ENCODE data around the gene PTPN2. TPM values are rescaled to one million over a fixed set of nuclear protein-coding genes. Genes with fewer than 3 reads are reported as not detected.

The PTPN2 gene
- total RNA-seq, 1 experiment from 2014 or later, result 55.0 TPM

GRCh38 chr18:12779456-12779855 lies 104.6 kb downstream of the PTPN2 start:
- intact Hi-C loops (cut with micrococcal nuclease; ENCODE audit: unreplicated experiment), result no loop called here
- no peaks in the 10 kb centered on the region for H3K27me3 Mint-ChIP-seq (ENCODE audit: insufficient read depth, unreplicated experiment)
- ChIA-PET POLR2A (interaction anchor here (0.5 kb wide), 1 partner anchor 104 kb away, joined by 5 read pairs; no protein-coding TSS in a partner anchor), CTCF (no interaction called here)
- DNase-seq, result no peak
- H3K4me3 ChIP-seq (ENCODE audit: low read depth, low read length), result no peak overlapping the region
- no peaks in the 10 kb centered on the region for H3K36me3 ChIP-seq (ENCODE audit: control insufficient read depth, insufficient read depth, low read length)
- H3K9me3 Mint-ChIP-seq (ENCODE audit: unreplicated experiment), result no peaks in the 10 kb centered on the region
- BruUV-seq (replicated peaks), result no TSS peak
- no peak for TF ChIP-seq CTCF (IDR thresholded peaks at IDR 0.05; ENCODE audit: insufficient read depth in 1 of 2, low read depth in 1 of 2, low read length in 1 of 2, severe bottlenecking in 1 of 2, unreplicated experiment in 1 of 2)
- H3K27me3 ChIP-seq (replicated peaks; ENCODE audit: control insufficient read depth, insufficient read depth, low read length), result no peaks in the 10 kb centered on the region
- H3K27ac Mint-ChIP-seq (ENCODE audit: unreplicated experiment), result peak overlapping the region; percentile 1
- peak overlapping the region; percentile 83 for H3K4me3 Mint-ChIP-seq (ENCODE audit: unreplicated experiment)
- peaks cover 15% of the 10 kb centered on the region for H3K4me1 ChIP-seq
- peaks cover 16% of the 10 kb centered on the region for H3K4me1 Mint-ChIP-seq (ENCODE audit: low read depth, unreplicated experiment)
- H3K36me3 Mint-ChIP-seq (ENCODE audit: insufficient read depth, unreplicated experiment), result peaks cover 28% of the 10 kb centered on the region
- H3K9me3 ChIP-seq, result peaks cover 7% of the 10 kb centered on the region

- no peak overlapping the region for H3K4me3 ChIP-seq (ENCODE audit: low read depth, low read length)
- no peaks in the 10 kb centered on the region for H3K27me3 ChIP-seq (replicated peaks; ENCODE audit: control insufficient read depth, insufficient read depth, low read length)
- Mint-ChIP-seq H3K36me3 (ENCODE audit: insufficient read depth, unreplicated experiment) (peaks cover 28% of the 10 kb centered on the region), H3K9me3 (ENCODE audit: unreplicated experiment) (no peaks in the 10 kb centered on the region), H3K4me1 (ENCODE audit: low read depth, unreplicated experiment) (peaks cover 13% of the 10 kb centered on the region), H3K27ac (ENCODE audit: unreplicated experiment) (peak overlapping the region; percentile 1), H3K4me3 (ENCODE audit: unreplicated experiment) (peak overlapping the region; percentile 83), H3K27me3 (ENCODE audit: insufficient read depth, unreplicated experiment) (no peaks in the 10 kb centered on the region)
- peaks cover 13% of the 10 kb centered on the region for H3K4me1 ChIP-seq
- no peaks in the 10 kb centered on the region for H3K36me3 ChIP-seq (ENCODE audit: control insufficient read depth, insufficient read depth, low read length)
- no peak for TF ChIP-seq CTCF (IDR thresholded peaks at IDR 0.05; ENCODE audit: insufficient read depth in 1 of 2, low read depth in 1 of 2, low read length in 1 of 2, severe bottlenecking in 1 of 2, unreplicated experiment in 1 of 2)
- ChIA-PET CTCF (interaction anchor here (0.6 to 3.4 kb wide), 2 partner anchors 35 to 155 kb away, joined by 3 to 18 read pairs; no protein-coding TSS in a partner anchor), POLR2A (no interaction called here)
- BruUV-seq (replicated peaks), result no TSS peak
- H3K9me3 ChIP-seq, result peaks cover 7% of the 10 kb centered on the region
- no peak for DNase-seq
- intact Hi-C loops (cut with micrococcal nuclease; ENCODE audit: unreplicated experiment), result no loop called here
Measured at GRCh38 chr18:12779043-12779442, 105.0 kb downstream of the PTPN2 start.

GRCh38 chr18:12777500-12777944 lies 106.5 kb downstream of the PTPN2 start:
- H3K4me3 ChIP-seq (ENCODE audit: low read depth, low read length), result peak overlapping the region; percentile 53
- H3K9me3 ChIP-seq, result peaks cover 7% of the 10 kb centered on the region
- Mint-ChIP-seq H3K27ac (ENCODE audit: unreplicated experiment) (peak overlapping the region; percentile 86), H3K4me3 (ENCODE audit: unreplicated experiment) (peak overlapping the region; percentile 83), H3K9me3 (ENCODE audit: unreplicated experiment) (no peaks in the 10 kb centered on the region), H3K4me1 (ENCODE audit: low read depth, unreplicated experiment) (no peaks in the 10 kb centered on the region), H3K36me3 (ENCODE audit: insufficient read depth, unreplicated experiment) (peaks cover 28% of the 10 kb centered on the region), H3K27me3 (ENCODE audit: insufficient read depth, unreplicated experiment) (no peaks in the 10 kb centered on the region)
- BruUV-seq (replicated peaks), result no TSS peak
- intact Hi-C loops (cut with micrococcal nuclease; ENCODE audit: unreplicated experiment), result loop anchor here (2.0 kb wide), 1 partner anchor 105 kb away; no protein-coding TSS in a partner anchor
- POLR2A ChIA-PET, result interaction anchor here (0.9 to 2.6 kb wide), 6 partner anchors 11 to 171 kb away, joined by 3 to 53 read pairs (median 4); partner anchors contain the start of gene PTPN2
- no peaks in the 10 kb centered on the region for H3K36me3 ChIP-seq (ENCODE audit: control insufficient read depth, insufficient read depth, low read length)
- no peak for TF ChIP-seq CTCF (IDR thresholded peaks at IDR 0.05; ENCODE audit: insufficient read depth in 1 of 2, low read depth in 1 of 2, low read length in 1 of 2, severe bottlenecking in 1 of 2, unreplicated experiment in 1 of 2)
- H3K27me3 ChIP-seq (replicated peaks; ENCODE audit: control insufficient read depth, insufficient read depth, low read length), result no peaks in the 10 kb centered on the region
- 0 out of 2 replicates have a peak, but pooled peaks cover 6% of the 10 kb centered on the region for H3K4me1 ChIP-seq
- peak; percentile 52 to 71 for DNase-seq
- CTCF ChIA-PET, result interaction anchor here (0.6 to 3.4 kb wide), 8 partner anchors 11 to 161 kb away, joined by 3 to 18 read pairs (median 6); no protein-coding TSS in a partner anchor
